Measurements from ENCODE around the gene HAL.

HAL gene

DNA sequence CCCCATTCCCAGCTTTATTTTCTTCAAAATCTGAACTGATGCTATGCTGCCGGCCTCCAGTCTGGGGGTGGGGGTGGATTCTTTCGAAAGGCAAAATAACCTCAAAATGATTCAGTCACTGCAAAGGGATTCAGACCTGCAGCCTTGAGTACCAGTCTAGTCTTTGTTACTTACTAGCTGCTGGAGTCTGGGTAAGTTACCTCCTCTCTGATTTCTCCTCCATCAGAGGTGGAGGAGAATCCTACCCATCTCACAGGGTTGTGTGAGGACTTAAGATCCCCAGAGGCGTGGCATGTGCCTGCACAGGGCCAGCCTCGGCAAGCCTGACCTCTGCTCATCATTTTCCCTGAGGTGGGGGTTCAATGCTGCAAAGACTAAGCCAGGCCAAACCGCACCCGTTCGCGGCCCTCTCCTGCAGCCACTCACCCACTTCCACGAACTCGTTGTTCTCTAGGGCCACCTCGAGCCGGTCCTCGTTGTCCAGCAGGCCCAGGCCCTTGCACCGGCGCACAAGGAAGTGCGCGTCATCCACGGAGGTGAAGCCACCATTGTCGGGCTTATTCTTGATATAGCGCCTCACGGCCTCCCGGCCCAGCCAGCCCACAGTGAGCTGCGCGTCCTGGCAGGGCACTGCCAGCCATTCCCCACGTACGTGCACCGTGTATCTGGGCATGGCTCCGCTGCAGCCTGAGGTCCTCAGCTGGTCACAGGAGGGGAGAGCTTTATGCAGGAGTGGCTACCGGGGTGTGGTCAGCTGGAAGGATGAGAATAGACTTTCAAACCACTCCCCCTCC lies 709 bp downstream of the HAL start:
- H3K4me3 ChIP-seq (ENCODE audit: low read depth, low read length) = peak overlapping the region; percentile 27
- TF ChIP-seq CTCF (IDR thresholded peaks at IDR 0.05; ENCODE audit: low read depth, low read length) (no peak), MYC (IDR thresholded peaks at IDR 0.05; ENCODE audit: low read depth, low read length) (no peak), POLR2A (IDR thresholded peaks at IDR 0.05; ENCODE audit: extremely low read depth, insufficient read length) (no peak)
- TF ChIP-seq, protein P1, sequence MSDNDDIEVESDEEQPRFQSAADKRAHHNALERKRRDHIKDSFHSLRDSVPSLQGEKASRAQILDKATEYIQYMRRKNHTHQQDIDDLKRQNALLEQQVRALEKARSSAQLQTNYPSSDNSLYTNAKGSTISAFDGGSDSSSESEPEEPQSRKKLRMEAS (IDR thresholded peaks at IDR 0.05; ENCODE audit: low read depth, low read length) = no peak
- peak; percentile 19 for DNase-seq (ENCODE audit: low read depth)

DNA sequence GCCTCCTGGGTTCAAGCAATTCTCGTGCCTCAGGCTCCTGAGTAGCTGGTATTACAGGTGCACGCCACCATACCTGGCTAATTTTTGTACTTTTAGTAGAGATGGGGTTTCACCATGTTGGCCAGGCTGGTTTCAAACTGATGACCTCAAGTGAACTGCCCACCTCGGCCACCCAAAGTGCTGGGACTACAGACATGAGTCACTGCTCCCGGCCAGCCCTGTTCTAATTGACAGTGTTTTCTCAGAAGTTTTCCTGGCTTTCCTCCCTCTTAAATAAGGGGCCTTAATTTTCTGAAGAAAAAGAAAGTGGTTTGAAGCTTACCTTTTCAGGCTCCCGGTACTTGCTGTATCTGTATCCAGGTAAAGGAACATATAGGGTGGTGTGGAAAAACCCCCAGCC lies 1.7 kb downstream of the HAL start:
- no peak overlapping the region for H3K4me3 ChIP-seq (ENCODE audit: low read depth, low read length)
- TF ChIP-seq POLR2A (IDR thresholded peaks at IDR 0.05; ENCODE audit: extremely low read depth, insufficient read length) (no peak), CTCF (IDR thresholded peaks at IDR 0.05; ENCODE audit: low read depth, low read length) (no peak), MYC (IDR thresholded peaks at IDR 0.05; ENCODE audit: low read depth, low read length) (no peak)
- TF ChIP-seq, protein P1 (IDR thresholded peaks at IDR 0.05; ENCODE audit: low read depth, low read length) = no peak
- no peak for DNase-seq (ENCODE audit: low read depth)

- no peak for TF ChIP-seq POLR2A (IDR thresholded peaks at IDR 0.05; ENCODE audit: extremely low read depth, insufficient read length)
- TF ChIP-seq CTCF (IDR thresholded peaks at IDR 0.05; ENCODE audit: low read depth, low read length) = no peak
- TF ChIP-seq, protein P1 (IDR thresholded peaks at IDR 0.05; ENCODE audit: low read depth, low read length) = no peak
- no peak for TF ChIP-seq MYC (IDR thresholded peaks at IDR 0.05; ENCODE audit: low read depth, low read length)
- H3K4me3 ChIP-seq (ENCODE audit: low read depth, low read length) = no peak overlapping the region
- DNase-seq (ENCODE audit: low read depth) = no peak
Measured at GRCh38 chr12:95993907-95994306, 2.2 kb downstream of the HAL start.

DNA sequence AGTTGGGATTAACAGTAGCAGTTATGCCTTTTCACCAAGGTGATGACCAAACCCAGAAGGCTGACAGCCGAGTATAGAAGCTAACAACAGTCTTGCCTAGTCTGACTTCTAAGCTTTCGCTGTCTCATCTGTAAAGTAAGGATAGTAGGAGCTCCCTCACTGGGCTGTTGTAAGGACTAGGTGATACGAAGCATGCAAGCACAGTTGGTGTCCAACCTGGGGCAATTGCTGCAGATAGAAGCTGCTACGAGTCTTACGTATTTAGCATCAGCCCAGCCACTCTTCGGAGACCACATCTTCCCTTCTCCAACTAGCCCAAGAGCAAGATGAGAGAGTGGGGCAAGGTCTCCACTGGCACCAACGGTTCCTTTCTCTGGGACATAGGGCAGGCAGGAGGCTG lies 6.0 kb downstream of the HAL start:
- no peak for DNase-seq (ENCODE audit: low read depth)
- no peak for TF ChIP-seq CTCF (IDR thresholded peaks at IDR 0.05; ENCODE audit: low read depth, low read length)
- H3K4me3 ChIP-seq (ENCODE audit: low read depth, low read length) = no peak overlapping the region

DNA sequence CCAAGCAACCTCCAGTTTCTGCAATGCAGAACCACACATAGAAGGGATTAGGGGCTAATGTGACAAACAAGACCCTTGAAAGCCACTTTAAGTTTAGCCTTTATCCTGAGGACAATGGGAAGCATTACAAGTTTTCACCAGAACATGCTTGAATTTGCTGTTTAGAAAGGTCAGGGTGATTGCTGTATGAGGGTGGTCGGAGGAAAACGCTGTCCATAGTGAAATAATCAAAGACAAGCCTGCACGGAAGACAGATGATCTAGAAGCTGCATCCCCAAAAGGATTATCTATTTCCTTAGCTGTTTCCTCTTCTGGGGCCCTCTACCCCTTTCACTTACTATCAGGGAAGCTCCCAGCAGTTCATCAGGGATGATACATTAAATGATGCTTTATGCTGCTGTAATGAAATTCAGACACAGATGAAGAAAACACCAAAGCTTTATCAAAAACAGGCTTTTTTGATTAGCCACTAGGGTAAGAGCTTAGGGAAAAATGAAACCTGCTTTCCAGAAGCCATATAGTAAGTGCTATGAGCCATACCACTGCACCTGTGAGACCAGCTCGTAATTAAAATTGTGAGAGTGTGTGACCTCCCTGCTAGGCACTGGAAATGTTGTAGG lies 6.5 kb downstream of the HAL start:
- DNase-seq (ENCODE audit: low read depth) = no peak
- TF ChIP-seq POLR2A (IDR thresholded peaks at IDR 0.05; ENCODE audit: extremely low read depth, insufficient read length) = no peak
- TF ChIP-seq CTCF (IDR thresholded peaks at IDR 0.05; ENCODE audit: low read depth, low read length) = no peak
- TF ChIP-seq MYC (IDR thresholded peaks at IDR 0.05; ENCODE audit: low read depth, low read length) = no peak
- TF ChIP-seq, protein P1 (IDR thresholded peaks at IDR 0.05; ENCODE audit: low read depth, low read length) = no peak
- H3K4me3 ChIP-seq (ENCODE audit: low read depth, low read length) = no peak overlapping the region
